ENCODE measurements around the gene PPP2R2C. TPM values are rescaled to one million over a fixed set of nuclear protein-coding genes. Genes with fewer than 3 reads are reported as not detected.

The PPP2R2C gene
- total RNA-seq, 3 donors from 2014 or later, result 0.31 to 2.9 (median 0.41) TPM

DNA sequence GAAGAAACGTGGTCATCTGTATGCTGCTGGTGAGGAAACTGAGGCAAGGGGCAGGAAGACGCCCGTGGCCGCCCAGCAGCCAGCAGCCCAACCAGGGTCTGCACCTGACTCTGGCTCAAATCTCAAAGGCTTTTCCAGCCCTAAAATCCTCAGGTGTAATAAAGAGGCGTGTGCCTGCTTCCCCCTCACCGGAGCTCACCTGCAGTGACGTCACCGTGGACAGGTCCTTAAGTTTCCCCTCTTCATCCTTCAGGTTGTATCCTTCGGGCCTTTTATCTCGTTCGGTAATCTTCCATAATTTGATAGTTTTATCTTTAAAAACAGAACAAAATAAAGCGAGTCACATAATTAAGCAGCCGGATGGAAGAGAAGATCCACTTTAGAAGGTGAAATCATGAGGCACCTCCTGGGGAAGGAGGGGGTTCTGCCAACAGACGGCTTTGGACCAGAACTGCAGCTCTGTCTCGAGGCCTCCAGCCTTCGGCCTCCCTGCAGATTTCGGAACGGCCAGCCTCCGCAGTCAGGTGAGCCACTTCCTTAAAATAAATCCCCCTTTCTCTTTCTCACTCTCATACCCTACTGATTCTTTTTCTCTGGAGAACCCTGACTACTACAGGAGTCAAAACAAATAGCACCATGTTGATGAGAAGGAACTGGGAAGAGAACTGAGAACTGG is 96.7 kb downstream of the PPP2R2C start:
- Histone ChIP-seq H3K4me3 (no peak overlapping the region), H3K9me3 (no peaks in the 10 kb centered on the region), H3K36me3 (ENCODE audit: low read depth) (no peaks in the 10 kb centered on the region), H3K4me1 (ENCODE audit: low read depth) (no peaks in the 10 kb centered on the region)
- ATAC-seq (no peak), DNase-seq (peak in 1 of 3 donors; percentile 12)
- intact Hi-C loops (cut with DNase I, micrococcal nuclease), result no loop called here
- TF ChIP-seq CTCF (IDR thresholded peaks at IDR 0.05), result no peak

GRCh38 chr4:6374575-6374974 is 97.8 kb downstream of the PPP2R2C start:
- ATAC-seq (no peak), DNase-seq (peak in 1 of 3 donors; percentile 16)
- TF ChIP-seq CTCF (IDR thresholded peaks at IDR 0.05), result no peak
- Histone ChIP-seq H3K36me3 (ENCODE audit: low read depth) (no peaks in the 10 kb centered on the region), H3K9me3 (no peaks in the 10 kb centered on the region), H3K4me1 (ENCODE audit: low read depth) (no peaks in the 10 kb centered on the region), H3K4me3 (no peak overlapping the region)
- intact Hi-C loops (cut with DNase I, micrococcal nuclease), result no loop called here

- Histone ChIP-seq H3K4me3 (no peak overlapping the region), H3K4me1 (ENCODE audit: low read depth) (no peaks in the 10 kb centered on the region), H3K9me3 (no peaks in the 10 kb centered on the region), H3K36me3 (ENCODE audit: low read depth) (no peaks in the 10 kb centered on the region)
- intact Hi-C loops (cut with DNase I, micrococcal nuclease), result no loop called here
- DNase-seq, result peak in 1 of 3 donors; percentile 7
- ATAC-seq, result no peak
- TF ChIP-seq CTCF (IDR thresholded peaks at IDR 0.05), result no peak
Measured at GRCh38 chr4:6373541-6374410, 98.6 kb downstream of the PPP2R2C start.

DNA sequence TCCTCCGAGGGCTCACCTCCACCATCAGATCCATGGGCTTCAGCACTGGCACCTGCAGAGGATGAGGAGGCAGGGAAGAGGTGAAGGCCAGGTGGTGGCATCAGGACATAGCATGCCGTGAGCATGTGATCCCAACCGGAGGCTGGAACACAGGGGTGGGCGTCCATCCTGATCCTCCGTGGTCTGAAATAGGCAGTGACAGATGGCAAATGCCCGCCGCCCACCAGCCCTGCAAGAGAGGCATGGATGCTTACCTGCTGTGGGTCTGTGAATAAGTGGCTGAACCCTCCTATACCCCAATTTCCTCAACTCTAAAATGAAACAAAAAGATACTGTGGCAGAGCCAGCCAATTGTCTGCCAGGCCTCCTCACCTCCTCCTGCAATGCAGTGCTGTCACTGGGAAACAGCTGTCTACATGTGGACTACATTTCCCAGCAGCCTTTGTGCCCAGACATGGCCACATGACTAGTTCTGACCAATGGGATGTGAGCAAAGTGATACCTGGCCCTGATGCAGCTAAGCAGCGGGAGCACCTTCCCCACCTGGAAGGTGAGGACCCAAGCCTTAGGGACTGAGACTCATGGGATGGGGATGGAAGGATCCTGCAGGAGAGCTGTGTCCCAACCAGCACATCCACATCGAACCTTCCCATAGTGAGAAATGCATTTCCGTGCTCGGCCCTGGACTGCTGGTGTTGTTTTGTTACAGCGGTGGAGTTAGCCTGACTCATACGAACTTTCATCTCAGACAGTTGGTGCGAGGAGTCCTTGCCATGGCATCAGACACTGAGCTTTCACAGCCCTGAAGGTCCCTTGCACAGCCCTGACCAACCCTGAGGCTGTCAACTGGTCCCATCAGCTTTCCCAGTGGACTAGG is 99.5 kb downstream of the PPP2R2C start:
- no peak for TF ChIP-seq CTCF (IDR thresholded peaks at IDR 0.05)
- intact Hi-C loops (cut with DNase I, micrococcal nuclease), result no loop called here
- Histone ChIP-seq H3K9me3 (no peaks in the 10 kb centered on the region), H3K4me1 (ENCODE audit: low read depth) (no peaks in the 10 kb centered on the region), H3K36me3 (ENCODE audit: low read depth) (no peaks in the 10 kb centered on the region), H3K4me3 (no peak overlapping the region)
- DNase-seq (peak in 2 of 3 donors; percentile 12 to 43), ATAC-seq (peak; percentile 45)

DNA sequence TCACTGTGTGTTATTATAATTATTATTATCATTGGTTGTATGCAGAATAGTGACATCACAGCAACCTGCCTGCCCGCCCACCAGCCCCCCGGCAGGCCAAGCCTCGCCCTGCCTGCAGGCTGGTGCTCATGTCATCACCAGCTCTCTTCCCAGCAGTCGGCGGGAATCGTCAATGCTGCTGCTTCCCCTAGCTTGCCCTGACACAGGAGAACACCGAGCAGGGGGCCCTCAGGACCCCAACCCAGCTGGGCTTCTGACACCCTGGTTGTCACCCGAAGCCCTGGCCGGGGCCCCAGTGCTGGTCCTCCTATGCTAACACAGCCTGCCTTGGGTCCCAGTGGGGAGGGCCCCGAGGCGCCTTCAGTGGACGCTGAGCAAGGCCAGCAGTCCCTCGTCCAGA is 100.6 kb downstream of the PPP2R2C start:
- intact Hi-C loops (cut with DNase I, micrococcal nuclease), result no loop called here

More for the DNA sequence above, 100.6 kb downstream of the PPP2R2C start:
- Histone ChIP-seq H3K9me3 (no peaks in the 10 kb centered on the region), H3K4me1 (ENCODE audit: low read depth) (no peaks in the 10 kb centered on the region), H3K4me3 (no peak overlapping the region), H3K36me3 (ENCODE audit: low read depth) (no peaks in the 10 kb centered on the region)
- DNase-seq, result no peak
- TF ChIP-seq CTCF (IDR thresholded peaks at IDR 0.05), result no peak
- no peak for ATAC-seq
